Measurements from ENCODE around the gene LENG8.
A peak's percentile ranks its signal among the peaks of the same experiment; 100 is the strongest.

GRCh38 chr19:54464630-54465425, 15.8 kb downstream of the LENG8 start:
- TF ChIP-seq IRF4 (IDR thresholded peaks at IDR 0.05; ENCODE audit: low read depth, low read length) (no peak), POLR2A (IDR thresholded peaks at IDR 0.05; ENCODE audit: low read depth, low read length) (peak; percentile 77), RCOR1 (conservative IDR thresholded peaks at IDR 0.05; ENCODE audit: low read depth, low read length) (no peak)
- TF ChIP-seq, protein P1, sequence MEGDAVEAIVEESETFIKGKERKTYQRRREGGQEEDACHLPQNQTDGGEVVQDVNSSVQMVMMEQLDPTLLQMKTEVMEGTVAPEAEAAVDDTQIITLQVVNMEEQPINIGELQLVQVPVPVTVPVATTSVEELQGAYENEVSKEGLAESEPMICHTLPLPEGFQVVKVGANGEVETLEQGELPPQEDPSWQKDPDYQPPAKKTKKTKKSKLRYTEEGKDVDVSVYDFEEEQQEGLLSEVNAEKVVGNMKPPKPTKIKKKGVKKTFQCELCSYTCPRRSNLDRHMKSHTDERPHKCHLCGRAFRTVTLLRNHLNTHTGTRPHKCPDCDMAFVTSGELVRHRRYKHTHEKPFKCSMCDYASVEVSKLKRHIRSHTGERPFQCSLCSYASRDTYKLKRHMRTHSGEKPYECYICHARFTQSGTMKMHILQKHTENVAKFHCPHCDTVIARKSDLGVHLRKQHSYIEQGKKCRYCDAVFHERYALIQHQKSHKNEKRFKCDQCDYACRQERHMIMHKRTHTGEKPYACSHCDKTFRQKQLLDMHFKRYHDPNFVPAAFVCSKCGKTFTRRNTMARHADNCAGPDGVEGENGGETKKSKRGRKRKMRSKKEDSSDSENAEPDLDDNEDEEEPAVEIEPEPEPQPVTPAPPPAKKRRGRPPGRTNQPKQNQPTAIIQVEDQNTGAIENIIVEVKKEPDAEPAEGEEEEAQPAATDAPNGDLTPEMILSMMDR (IDR thresholded peaks at IDR 0.05 in 2 of 3, conservative IDR thresholded peaks at IDR 0.05 in 1 of 3; ENCODE audit: control insufficient read depth in 2 of 3, extremely low read depth in 1 of 3, insufficient read depth in 1 of 3, low read depth in 3 of 3, low read length in 3 of 3) = no peak

All from GM12878 (cell line).